SK-N-SH (cell line): ENCODE data around the gene MAP2K2. TPM values are rescaled to one million over a fixed set of nuclear protein-coding genes. Genes with fewer than 3 reads are reported as not detected.

Experiments used
- CTCF ChIA-PET: fragments of 300-600, 350-600 bp; formaldehyde crosslinking; extraction: SDS; loops from one replicate; lab custom pipeline; 2021; lab: Yijun Ruan, JAX
- POLR2A ChIA-PET: fragments of 350-600 bp; sonication (Branson Sonifier 250); formaldehyde crosslinking; extraction: SDS; loops from one replicate; lab custom pipeline; 2020; ENCODE audit warnings: antibody characterized with exemption, inconsistent platforms; lab: Yijun Ruan, JAX
- DNase-seq: peaks from one replicate; pipeline ENCODE4 v3.0.0; 2012
- H2AFZ ChIP-seq: fragments of 200-600 bp; sonication (generic); 2 replicates; pipeline ENCODE4 v1.8.1; 2016; ENCODE audit warnings: antibody characterized with exemption, mild to moderate bottlenecking, low read depth
- H3F3A ChIP-seq: fragments of 200-600 bp; sonication (generic); replicated peaks from 2 replicates; pipeline ENCODE3; 2016; ENCODE audit warnings: antibody characterized with exemption, mild to moderate bottlenecking; ENCODE audit not compliant: insufficient read depth
- H3K27ac ChIP-seq, 2 experiments: fragments of 200-500 bp in 1 of 2; fragments of 200-600 bp in 1 of 2; sonication (Bioruptor generic) in 1 of 2; sonication (generic), shearing (Covaris generic) in 1 of 2; 2 replicates each; pipeline versions ENCODE4 v1.5.1 to v1.6.1; 2014 to 2016; ENCODE audit warnings: low read depth in 2 of 2, inconsistent platforms in 1 of 2, low read length in 1 of 2, mild to moderate bottlenecking in 1 of 2, mixed read lengths in 1 of 2
- H3K27me3 ChIP-seq: fragments of 200-600 bp; sonication (generic), shearing (Covaris generic); 2 replicates; pipeline ENCODE4 v1.6.1; 2016; ENCODE audit warnings: mixed run types; ENCODE audit not compliant: insufficient read depth
- H3K36me3 ChIP-seq, 2 experiments: fragments of 200-500 bp in 1 of 2; fragments of 200-600 bp in 1 of 2; sonication (Bioruptor generic) in 1 of 2; sonication (generic) in 1 of 2; replicated peaks in 1 of 2; 2 replicates each; pipeline versions ENCODE3 to v1.5.1; 2014 to 2016; ENCODE audit warnings: low read length in 1 of 2, mild to moderate bottlenecking in 1 of 2; ENCODE audit not compliant: insufficient read depth in 2 of 2, control insufficient read depth in 1 of 2
- H3K4me1 ChIP-seq, 2 experiments: fragments of 200-500 bp in 1 of 2; fragments of 200-600 bp in 1 of 2; sonication (Bioruptor generic) in 1 of 2; sonication (generic), shearing (Covaris generic) in 1 of 2; 2 replicates each; pipeline versions ENCODE4 v1.5.1 to v1.6.1; 2014 to 2016; ENCODE audit warnings: low read depth in 1 of 2, low read length in 1 of 2, mixed run types in 1 of 2; ENCODE audit not compliant: insufficient read depth in 2 of 2, control insufficient read depth in 1 of 2
- H3K4me2 ChIP-seq: fragments of 200-600 bp; sonication (generic), shearing (Covaris generic); 2 replicates; pipeline ENCODE4 v1.6.1; 2017; ENCODE audit warnings: mixed run types
- H3K4me3 ChIP-seq, 2 experiments: fragments of 200-500 bp in 1 of 2; fragments of 200-600 bp in 1 of 2; sonication (Bioruptor generic) in 1 of 2; sonication (generic), shearing (Covaris generic) in 1 of 2; 2 replicates each; pipeline versions ENCODE4 v1.5.1 to v1.8.1; 2014 to 2016; ENCODE audit warnings: low read depth in 2 of 2, inconsistent platforms in 1 of 2, low read length in 1 of 2, mild to moderate bottlenecking in 1 of 2, mixed read lengths in 1 of 2, moderate library complexity in 1 of 2
- H3K79me2 ChIP-seq: fragments of 200-600 bp; sonication (generic); 2 replicates; pipeline ENCODE4 v1.8.1; 2017; ENCODE audit warnings: mild to moderate bottlenecking; ENCODE audit not compliant: insufficient read depth
- H3K9ac ChIP-seq: fragments of 200-600 bp; sonication (generic); 2 replicates; pipeline ENCODE4 v1.6.1; 2017; ENCODE audit warnings: mixed run types
- H3K9me2 ChIP-seq: fragments of 200-600 bp; sonication (generic); 2 replicates; pipeline ENCODE4 v1.6.1; 2017; ENCODE audit warnings: mixed run types
- H3K9me3 ChIP-seq: fragments of 200-600 bp; sonication (generic); 2 replicates; pipeline ENCODE4 v1.6.1; 2017; ENCODE audit warnings: mixed run types, mild to moderate bottlenecking, moderate library complexity
- H4K20me1 ChIP-seq: fragments of 200-600 bp; sonication (generic); 2 replicates; pipeline ENCODE4 v1.6.1; 2017; ENCODE audit warnings: mild to moderate bottlenecking, mixed run types; ENCODE audit not compliant: insufficient read depth
- CHD2 ChIP-seq: fragments of 150-350 bp; IDR thresholded peaks from 2 replicates; pipeline ENCODE4 v1.6.1; 2018; ENCODE audit warnings: low read length; ENCODE audit not compliant: partially characterized antibody
- EP300 ChIP-seq, 2 experiments: IDR thresholded peaks; 2 replicates each; pipeline versions ENCODE4 v1.4.0 to v1.6.1; 2012; ENCODE audit warnings: borderline replicate concordance in 1 of 2, low read depth in 1 of 2, low read length in 1 of 2
- EZH2phosphoT487 ChIP-seq: fragments of 200-600 bp; sonication (generic); IDR thresholded peaks from 2 replicates; pipeline ENCODE4 v1.6.1; 2017; ENCODE audit warnings: low read depth, mixed run types, mild to moderate bottlenecking, antibody characterized with exemption, moderate library complexity, borderline replicate concordance
- JUND ChIP-seq: IDR thresholded peaks from 2 replicates; pipeline ENCODE4 v1.4.0; 2012
- NFIC ChIP-seq: IDR thresholded peaks from 2 replicates; pipeline ENCODE4 v1.4.0; 2012; ENCODE audit warnings: borderline replicate concordance
- NRF1 ChIP-seq: IDR thresholded peaks from 2 replicates; pipeline ENCODE4 v1.6.1; 2012; ENCODE audit warnings: low read depth, mild to moderate bottlenecking, low read length
- POLR2AphosphoS5 ChIP-seq: IDR thresholded peaks from 2 replicates; pipeline ENCODE4 v1.6.1; 2012; ENCODE audit warnings: low read depth, low read length
- RCOR1 ChIP-seq: fragments of 150-350 bp; IDR thresholded peaks from 2 replicates; pipeline ENCODE4 v1.6.1; 2017; ENCODE audit warnings: antibody characterized with exemption, low read length
- SIN3A ChIP-seq: IDR thresholded peaks from 2 replicates; pipeline ENCODE4 v1.6.1; 2012; ENCODE audit warnings: low read depth, mild to moderate bottlenecking, low read length, moderate library complexity, borderline replicate concordance
- TCF12 ChIP-seq: IDR thresholded peaks from 2 replicates; pipeline ENCODE4 v1.4.0; 2012
- whole genome bisulfite sequencing: methylation state at CpG from one replicate; pipeline ENCODE4 v1.1.6; 2017; ENCODE audit warnings: low lambda C conversion rate; 5-methylcytosine and 5-hydroxymethylcytosine counted together
- polyA plus RNA-seq, 3 experiments: library from polyadenylated mRNA; depleted of rRNA; stranded (reverse); fragments of >200 nt; gene quantifications; 2 replicates each; pipeline ENCODE4 v1.2.3, GENCODE V29; 2012
- TF ChIP-seq, protein P1 (sequence below): fragments of 200-600 bp; sonication (generic); IDR thresholded peaks from 2 replicates; pipeline ENCODE4 v1.6.1; 2017; ENCODE audit warnings: antibody characterized with exemption, mild to moderate bottlenecking, moderate library complexity
- TF ChIP-seq, protein P2 (sequence below): IDR thresholded peaks from 2 replicates; pipeline ENCODE4 v1.4.0; 2012; ENCODE audit warnings: low read depth
- TF ChIP-seq, protein P3 (sequence below): fragments of 150-350 bp; IDR thresholded peaks from 2 replicates; pipeline ENCODE4 v1.6.1; 2016; ENCODE audit warnings: mild to moderate bottlenecking, low read depth, low read length
- TF ChIP-seq, protein P4 (sequence below): IDR thresholded peaks from 2 replicates; pipeline ENCODE4 v1.6.1; 2012; ENCODE audit warnings: mild to moderate bottlenecking, low read depth, low read length, moderate library complexity

MAP2K2 gene
- polyA plus RNA-seq, 1 of the 3 experiments (the other 2 are of a cell fraction) = 114 TPM

DNA sequence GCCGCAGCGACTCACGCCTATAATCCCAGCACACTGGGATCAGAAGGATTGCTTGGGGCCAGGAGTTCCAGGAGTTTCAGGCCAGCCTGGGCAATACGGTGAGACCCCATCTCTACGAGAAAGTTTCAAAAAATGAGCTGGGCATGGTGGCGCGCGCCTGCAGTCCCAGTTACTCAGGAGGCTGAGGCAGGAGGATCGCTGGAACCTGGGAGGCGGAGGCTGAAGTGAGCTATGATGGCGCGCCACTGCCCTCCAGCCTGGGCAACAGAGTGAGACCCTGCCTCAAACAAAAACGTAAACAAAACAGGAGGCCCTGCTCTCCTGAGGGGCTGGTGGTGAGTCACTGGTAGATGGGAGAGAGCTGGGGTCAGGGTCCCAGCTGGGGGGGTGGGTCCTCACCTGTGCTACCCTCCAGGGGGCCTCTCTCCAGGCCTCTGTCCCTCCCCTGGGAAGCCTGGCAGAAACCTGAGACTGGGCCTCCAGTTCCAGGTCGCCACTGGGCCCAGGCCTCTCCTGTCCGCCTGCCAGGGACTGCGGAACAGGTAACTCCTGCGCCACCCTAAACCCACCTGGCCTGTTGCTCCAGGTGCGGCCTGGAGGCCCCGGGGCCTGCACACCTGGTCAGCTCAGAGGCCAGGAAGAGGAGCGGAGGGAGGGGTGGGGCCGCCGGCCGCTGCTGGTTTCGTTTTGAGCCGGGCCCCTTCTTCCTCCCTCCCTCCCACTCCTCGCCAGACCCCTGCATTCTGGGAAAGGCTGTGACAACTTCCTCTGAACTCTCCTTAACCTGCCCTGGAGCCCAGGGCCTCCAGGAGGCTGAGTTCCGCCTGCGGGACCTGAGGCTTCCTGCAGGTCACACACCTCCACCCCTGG, 40.0 kb downstream of the MAP2K2 start:
- Histone ChIP-seq H2AFZ (no peak overlapping the region), H3K9me2 (no peaks in the 10 kb centered on the region), H3K27ac (no peak overlapping the region), H3F3A (no peaks in the 10 kb centered on the region), H3K9me3 (no peaks in the 10 kb centered on the region), H3K4me3 (no peak overlapping the region), H3K4me2 (no peak overlapping the region), H3K9ac (no peak overlapping the region), H4K20me1 (no peaks in the 10 kb centered on the region), H3K4me1 (no peaks in the 10 kb centered on the region), H3K79me2 (no peaks in the 10 kb centered on the region), H3K36me3 (no peaks in the 10 kb centered on the region), H3K27me3 (no peaks in the 10 kb centered on the region)
- TF ChIP-seq, protein P1, sequence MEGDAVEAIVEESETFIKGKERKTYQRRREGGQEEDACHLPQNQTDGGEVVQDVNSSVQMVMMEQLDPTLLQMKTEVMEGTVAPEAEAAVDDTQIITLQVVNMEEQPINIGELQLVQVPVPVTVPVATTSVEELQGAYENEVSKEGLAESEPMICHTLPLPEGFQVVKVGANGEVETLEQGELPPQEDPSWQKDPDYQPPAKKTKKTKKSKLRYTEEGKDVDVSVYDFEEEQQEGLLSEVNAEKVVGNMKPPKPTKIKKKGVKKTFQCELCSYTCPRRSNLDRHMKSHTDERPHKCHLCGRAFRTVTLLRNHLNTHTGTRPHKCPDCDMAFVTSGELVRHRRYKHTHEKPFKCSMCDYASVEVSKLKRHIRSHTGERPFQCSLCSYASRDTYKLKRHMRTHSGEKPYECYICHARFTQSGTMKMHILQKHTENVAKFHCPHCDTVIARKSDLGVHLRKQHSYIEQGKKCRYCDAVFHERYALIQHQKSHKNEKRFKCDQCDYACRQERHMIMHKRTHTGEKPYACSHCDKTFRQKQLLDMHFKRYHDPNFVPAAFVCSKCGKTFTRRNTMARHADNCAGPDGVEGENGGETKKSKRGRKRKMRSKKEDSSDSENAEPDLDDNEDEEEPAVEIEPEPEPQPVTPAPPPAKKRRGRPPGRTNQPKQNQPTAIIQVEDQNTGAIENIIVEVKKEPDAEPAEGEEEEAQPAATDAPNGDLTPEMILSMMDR = no peak
- no peak for TF ChIP-seq POLR2AphosphoS5
- TF ChIP-seq SIN3A = no peak
- TF ChIP-seq NFIC = no peak
- no peak for TF ChIP-seq EP300 (IDR thresholded peaks at IDR 0.05; ENCODE audit: borderline replicate concordance in 1 of 2, low read depth in 1 of 2, low read length in 1 of 2)
- POLR2A ChIA-PET = no interaction called here
- CTCF ChIA-PET = no interaction called here
- WGBS = 81% methylated on average over 21 of the region's 28 CpGs
- no peak for DNase-seq

DNA sequence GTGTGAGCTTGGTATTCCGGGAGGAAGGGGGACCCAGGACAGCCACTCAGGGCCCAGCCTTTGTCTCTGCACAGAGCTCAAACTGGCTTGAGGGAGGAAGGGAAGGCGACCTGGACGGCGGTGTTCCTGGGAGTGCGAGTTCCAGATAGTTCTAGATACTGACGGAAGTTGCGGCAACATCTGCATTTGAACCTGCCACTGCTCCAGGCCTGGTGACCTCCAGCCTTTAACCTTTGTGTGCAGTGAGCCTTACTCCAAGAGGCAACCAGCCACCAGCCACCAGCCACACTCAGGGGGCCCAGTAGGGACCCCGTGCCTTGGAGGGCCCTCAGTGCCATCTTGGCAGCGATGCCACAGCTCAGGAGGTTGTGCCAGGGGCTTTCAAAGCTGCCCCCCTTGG, 41.8 kb downstream of the MAP2K2 start:
- Histone ChIP-seq H3K4me3 (no peak overlapping the region), H3K4me2 (no peak overlapping the region), H3F3A (no peaks in the 10 kb centered on the region), H3K27me3 (no peaks in the 10 kb centered on the region), H2AFZ (no peak overlapping the region), H3K9me2 (no peaks in the 10 kb centered on the region), H3K36me3 (no peaks in the 10 kb centered on the region), H4K20me1 (no peaks in the 10 kb centered on the region), H3K4me1 (no peaks in the 10 kb centered on the region), H3K79me2 (no peaks in the 10 kb centered on the region), H3K9me3 (no peaks in the 10 kb centered on the region), H3K27ac (no peak overlapping the region), H3K9ac (no peak overlapping the region)
- POLR2A ChIA-PET = interaction anchor here (1.4 to 1.6 kb wide), 2 partner anchors 9 to 13 kb away, joined by 3 read pairs; no protein-coding TSS in a partner anchor
- WGBS = 93% methylated on average over 9 of the region's 9 CpGs
- CTCF ChIA-PET = interaction anchor here (0.7 to 2.1 kb wide), 2 partner anchors 11 to 96 kb away, joined by 3 to 6 read pairs; partner anchors contain the start of gene EEF2
- DNase-seq = no peak
- no peak for TF ChIP-seq POLR2AphosphoS5
- TF ChIP-seq EP300 (IDR thresholded peaks at IDR 0.05; ENCODE audit: borderline replicate concordance in 1 of 2, low read depth in 1 of 2, low read length in 1 of 2) = no peak
- no peak for TF ChIP-seq JUND
- TF ChIP-seq, protein P2, sequence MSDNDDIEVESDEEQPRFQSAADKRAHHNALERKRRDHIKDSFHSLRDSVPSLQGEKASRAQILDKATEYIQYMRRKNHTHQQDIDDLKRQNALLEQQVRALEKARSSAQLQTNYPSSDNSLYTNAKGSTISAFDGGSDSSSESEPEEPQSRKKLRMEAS = no peak
- TF ChIP-seq, protein P3, sequence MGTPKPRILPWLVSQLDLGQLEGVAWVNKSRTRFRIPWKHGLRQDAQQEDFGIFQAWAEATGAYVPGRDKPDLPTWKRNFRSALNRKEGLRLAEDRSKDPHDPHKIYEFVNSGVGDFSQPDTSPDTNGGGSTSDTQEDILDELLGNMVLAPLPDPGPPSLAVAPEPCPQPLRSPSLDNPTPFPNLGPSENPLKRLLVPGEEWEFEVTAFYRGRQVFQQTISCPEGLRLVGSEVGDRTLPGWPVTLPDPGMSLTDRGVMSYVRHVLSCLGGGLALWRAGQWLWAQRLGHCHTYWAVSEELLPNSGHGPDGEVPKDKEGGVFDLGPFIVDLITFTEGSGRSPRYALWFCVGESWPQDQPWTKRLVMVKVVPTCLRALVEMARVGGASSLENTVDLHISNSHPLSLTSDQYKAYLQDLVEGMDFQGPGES = no peak
- TF ChIP-seq, protein P1 = no peak
- no peak for TF ChIP-seq NRF1
- no peak for TF ChIP-seq TCF12
- TF ChIP-seq RCOR1 = no peak
- no peak for TF ChIP-seq EZH2phosphoT487
- TF ChIP-seq CHD2 = no peak
- TF ChIP-seq, protein P4, sequence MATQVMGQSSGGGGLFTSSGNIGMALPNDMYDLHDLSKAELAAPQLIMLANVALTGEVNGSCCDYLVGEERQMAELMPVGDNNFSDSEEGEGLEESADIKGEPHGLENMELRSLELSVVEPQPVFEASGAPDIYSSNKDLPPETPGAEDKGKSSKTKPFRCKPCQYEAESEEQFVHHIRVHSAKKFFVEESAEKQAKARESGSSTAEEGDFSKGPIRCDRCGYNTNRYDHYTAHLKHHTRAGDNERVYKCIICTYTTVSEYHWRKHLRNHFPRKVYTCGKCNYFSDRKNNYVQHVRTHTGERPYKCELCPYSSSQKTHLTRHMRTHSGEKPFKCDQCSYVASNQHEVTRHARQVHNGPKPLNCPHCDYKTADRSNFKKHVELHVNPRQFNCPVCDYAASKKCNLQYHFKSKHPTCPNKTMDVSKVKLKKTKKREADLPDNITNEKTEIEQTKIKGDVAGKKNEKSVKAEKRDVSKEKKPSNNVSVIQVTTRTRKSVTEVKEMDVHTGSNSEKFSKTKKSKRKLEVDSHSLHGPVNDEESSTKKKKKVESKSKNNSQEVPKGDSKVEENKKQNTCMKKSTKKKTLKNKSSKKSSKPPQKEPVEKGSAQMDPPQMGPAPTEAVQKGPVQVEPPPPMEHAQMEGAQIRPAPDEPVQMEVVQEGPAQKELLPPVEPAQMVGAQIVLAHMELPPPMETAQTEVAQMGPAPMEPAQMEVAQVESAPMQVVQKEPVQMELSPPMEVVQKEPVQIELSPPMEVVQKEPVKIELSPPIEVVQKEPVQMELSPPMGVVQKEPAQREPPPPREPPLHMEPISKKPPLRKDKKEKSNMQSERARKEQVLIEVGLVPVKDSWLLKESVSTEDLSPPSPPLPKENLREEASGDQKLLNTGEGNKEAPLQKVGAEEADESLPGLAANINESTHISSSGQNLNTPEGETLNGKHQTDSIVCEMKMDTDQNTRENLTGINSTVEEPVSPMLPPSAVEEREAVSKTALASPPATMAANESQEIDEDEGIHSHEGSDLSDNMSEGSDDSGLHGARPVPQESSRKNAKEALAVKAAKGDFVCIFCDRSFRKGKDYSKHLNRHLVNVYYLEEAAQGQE = no peak
